Stimulated activated CD4-positive, alpha-beta T cell treated with anti-CD3 and anti-CD28 coated beads, Interleukin-4, amount 100 ng/mL, for 1 hour (primary cell): ENCODE data around the gene ST8SIA2.
A peak's percentile ranks its signal among the peaks of the same experiment; 100 is the strongest.

Experiments used
- DNase-seq: peaks from one replicate; pipeline ENCODE4 v3.0.0-alpha.2; 2020

ST8SIA2 gene

GRCh38 chr15:92393071-92393979 is at the start of gene ST8SIA2:
Gene ST8SIA2, plus strand, starts transcription at chr15:92393881. Its CDS starts 184 bp downstream, at chr15:92394065.
- no peak for DNase-seq

DNA sequence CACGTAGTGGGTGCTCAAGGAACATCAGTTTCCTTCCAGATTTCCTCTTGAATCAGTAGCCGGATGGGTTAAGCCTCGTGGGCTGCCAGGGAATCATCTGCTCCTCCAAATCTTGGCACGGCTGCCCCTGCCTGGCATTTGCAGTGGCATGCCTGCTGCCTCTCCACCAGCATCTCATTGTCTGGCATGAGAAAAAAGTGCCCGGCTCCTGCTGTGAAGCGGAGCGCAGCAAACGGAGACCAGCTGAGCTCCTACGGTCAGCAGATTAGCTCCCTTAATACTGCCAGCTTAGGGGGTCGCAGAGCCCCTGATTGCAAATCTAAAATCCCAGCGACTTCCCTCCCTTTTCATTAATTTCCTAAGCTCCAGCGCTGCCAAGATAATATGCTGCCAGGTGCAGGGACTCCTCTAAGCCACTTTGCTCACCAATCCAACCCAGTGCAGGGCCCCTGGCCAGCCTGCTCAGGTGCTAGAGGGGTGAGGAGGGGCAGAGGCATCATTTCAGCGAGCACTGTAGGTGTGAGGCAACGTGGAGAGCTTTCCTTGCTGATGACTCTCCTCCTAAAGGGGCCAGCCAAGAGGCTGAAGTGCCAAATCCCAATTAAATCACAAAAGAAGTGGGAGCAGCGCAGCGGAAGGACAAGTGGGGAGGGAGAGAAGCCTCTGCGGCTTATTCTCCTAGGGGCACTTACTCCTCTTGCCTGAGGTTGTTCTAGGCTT is 49.6 kb upstream of the ST8SIA2 start:
- no peak for DNase-seq

DNA sequence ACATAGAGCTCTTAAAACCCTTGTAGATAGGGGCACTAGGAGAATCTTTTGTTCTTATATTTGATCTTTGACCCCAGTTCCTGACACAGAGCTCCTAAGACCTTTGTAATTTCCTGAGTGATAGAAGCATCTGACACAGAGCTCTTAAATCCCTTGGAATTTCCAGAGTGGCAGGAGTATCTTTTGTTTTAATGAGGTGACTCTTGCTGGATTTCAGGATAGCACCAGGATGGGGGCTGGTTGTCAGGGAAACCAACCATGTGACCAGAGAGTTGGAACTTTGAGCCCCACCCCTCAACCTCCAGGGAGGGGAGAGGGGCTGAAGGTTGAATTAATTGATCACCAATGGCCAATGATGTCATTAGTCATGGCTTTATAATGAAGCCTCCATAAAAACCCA is 47.6 kb upstream of the ST8SIA2 start:
- DNase-seq = no peak

- no peak for DNase-seq
These were observed 38.4 kb upstream of the ST8SIA2 start for GRCh38 chr15:92355307-92355706.

DNA sequence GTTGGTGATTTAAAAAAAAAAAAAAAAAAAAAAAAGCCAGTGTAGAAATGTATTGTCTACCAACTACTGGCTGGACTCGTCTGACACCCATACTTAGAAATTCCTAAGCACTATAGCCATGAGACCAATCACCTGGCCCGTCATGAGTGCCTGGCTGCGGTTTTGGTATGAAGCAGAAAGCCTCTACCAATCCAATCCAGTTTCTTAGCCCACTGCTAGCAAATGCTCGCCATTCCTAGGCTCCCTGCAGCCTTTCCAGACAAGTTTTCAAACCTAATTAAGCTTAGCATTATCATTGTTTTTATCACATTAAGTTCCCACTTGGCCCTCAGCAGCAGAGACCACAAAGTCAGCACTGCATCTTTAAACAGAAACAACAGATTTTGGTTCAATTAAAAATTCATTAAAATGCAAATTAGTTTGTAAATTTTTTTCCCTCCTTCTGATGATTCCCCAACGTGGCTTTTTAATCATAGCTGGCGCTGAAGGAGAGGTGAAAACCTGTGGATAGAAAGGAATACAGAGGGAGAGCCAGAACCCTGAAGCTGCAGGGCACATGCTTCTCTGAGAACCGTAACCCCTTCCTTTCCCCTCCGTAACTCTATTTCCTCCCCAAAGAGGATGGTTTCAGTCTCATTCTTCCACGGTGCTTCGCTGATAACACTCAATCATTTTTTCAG is 32.2 kb upstream of the ST8SIA2 start:
- no peak for DNase-seq

DNA sequence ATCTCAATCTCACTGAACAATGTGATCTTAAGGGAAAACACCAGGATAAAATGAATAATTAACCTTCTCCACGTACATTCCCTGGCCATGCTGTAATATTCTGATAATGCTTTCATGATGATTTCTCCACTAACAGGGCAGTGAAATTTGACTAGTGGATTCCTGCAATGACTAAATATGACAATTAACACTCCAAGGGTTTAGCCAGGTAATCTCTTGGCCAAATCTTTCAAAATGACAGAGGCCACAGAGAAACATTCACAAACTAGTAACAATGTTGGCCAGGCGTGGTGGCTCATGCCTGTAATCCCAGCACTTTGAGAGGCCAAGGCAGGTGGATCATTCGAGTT is 31.7 kb upstream of the ST8SIA2 start:
- no peak for DNase-seq

- no peak for DNase-seq
These were observed 28.6 kb upstream of the ST8SIA2 start for GRCh38 chr15:92365084-92365483.

DNA sequence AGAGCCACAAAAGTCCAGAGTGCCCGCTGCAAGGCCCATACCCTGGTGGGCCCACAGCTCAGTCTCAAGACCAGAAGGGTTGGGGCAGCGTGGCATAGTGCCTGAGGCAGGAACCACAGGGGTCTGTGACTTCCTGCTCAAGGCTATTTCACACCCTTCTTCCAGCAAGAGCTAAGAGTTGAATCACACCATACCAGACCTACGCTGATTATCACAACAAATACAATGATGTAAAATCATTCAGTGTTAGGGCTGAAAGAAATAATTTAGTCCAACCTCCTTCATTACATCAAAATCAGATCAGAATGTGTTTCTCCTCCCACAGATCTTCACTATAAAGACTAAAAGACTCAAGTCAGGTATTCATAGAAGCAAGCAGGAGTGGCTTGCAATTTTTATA is 27.8 kb upstream of the ST8SIA2 start:
- no peak for DNase-seq

DNA sequence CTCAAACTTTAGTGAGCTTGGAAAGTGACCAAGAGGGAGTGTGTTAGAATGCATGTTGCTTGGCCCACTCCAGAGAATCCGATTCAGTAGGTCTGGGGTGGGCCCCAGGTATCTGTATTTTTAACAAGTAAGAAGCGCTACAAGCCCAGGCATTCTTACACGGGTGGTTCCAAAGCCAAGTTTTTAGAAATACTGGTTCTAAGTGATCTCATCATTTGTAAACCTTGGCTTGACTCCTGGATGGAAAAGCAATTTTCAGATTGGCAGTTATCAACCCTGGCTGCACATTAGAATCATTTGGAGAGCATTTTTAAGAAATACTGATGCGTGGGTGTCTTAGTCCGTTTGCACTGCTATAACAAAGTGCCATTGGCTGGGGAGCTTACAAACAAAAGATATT is 27.3 kb upstream of the ST8SIA2 start:
- DNase-seq = no peak

- no peak for DNase-seq
These were observed 18.6 kb upstream of the ST8SIA2 start for GRCh38 chr15:92375057-92375456.

DNA sequence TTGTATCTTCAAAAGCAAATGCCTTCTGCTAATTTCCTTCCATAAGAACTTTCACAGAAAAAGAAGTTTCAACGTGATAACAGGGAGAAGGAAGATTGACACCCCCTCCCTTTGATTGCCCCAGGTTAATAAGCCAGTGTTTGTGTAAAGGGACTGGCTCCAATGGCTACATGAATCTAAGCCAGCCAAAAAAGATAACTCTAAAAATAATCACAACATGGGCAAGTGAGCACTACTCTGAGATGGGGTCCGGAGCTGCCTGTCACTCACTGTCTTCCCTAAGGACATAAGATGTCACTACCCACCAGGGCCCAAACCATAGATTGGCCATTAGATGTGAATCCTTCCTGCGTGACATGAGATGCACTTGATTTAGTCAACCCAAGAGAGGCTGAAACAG is 17.6 kb upstream of the ST8SIA2 start:
- DNase-seq = no peak

GRCh38 chr15:92377083-92377789 is 16.4 kb upstream of the ST8SIA2 start:
- DNase-seq = no peak

DNA sequence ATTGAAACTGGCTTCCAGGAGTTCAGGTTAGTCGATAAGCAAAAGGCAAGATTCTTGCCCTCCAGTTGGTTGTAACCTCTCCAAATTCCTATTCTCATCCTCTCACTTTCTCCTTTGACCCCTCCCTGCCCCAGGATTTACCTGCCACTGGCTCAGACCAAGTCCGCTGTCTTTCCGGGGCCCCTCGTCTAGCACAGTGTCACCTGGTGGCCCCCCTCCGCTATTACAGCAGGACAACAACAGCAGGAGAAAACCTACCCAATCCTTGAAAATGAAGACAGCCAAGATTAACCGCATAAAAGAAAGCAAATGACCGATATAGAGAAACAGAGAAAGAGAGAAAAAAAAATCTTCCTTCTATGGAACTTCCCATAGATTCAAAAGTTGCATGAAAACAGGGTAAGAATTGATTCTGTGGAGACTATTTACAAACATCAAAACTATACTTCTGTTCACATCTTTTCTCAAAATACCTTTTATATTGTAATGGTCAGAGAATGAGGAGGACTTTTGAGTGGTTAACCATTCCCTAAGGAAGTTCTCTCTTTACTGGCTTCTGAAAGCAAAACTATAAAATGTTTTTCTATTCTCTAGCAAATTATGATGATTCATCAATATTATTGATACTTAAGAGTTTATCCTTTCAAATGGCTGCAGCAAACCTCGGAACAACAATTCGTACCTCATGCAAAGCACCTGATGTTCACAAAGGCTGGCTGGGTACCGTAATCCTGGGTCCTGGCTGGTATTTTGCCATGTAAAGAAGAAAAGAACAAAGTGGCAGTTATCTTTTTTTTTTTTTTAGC is 10.0 kb upstream of the ST8SIA2 start:
- peak; percentile 21 for DNase-seq

DNA sequence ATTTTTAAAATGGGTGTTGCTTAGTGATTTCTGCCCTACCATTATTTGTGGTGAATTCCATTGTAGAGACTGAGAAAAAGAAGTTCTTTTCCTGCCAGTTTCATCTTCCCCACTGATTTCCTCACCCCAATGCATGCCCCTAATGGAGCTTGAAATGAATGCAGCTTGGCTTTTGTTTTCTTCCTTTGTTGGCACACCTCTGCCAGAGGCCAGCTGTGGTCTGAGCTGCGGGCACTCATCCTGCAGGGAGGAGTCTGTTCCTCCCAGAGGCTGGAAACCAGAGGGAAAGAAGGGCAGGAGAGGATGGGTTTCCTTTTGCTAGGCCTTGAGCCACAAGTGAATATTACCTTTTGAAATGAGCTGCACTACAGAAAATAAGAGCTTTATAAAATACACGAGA is 9.3 kb upstream of the ST8SIA2 start:
- no peak for DNase-seq

DNA sequence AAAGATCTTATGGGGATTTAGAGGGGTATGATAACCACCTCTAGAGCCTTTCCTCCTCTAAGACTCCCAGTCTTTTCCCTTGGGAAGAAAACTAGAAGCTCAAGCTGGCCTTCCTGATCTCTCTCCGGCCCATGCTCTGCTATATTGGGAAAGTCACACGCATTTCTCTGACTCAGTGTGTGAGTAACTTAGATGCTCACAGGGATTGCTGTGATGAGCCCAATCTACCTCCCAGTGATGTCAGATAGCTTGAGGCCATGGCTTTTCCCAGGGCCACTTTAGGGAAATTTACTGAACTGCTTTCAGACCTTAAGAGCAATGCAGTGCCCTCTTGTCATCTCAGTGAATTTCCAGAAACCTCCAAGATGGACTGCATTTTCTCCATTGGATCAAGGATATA is 8.6 kb upstream of the ST8SIA2 start:
- no peak for DNase-seq

GRCh38 chr15:92391640-92392039 is 2.0 kb upstream of the ST8SIA2 start:
- no peak for DNase-seq

DNA sequence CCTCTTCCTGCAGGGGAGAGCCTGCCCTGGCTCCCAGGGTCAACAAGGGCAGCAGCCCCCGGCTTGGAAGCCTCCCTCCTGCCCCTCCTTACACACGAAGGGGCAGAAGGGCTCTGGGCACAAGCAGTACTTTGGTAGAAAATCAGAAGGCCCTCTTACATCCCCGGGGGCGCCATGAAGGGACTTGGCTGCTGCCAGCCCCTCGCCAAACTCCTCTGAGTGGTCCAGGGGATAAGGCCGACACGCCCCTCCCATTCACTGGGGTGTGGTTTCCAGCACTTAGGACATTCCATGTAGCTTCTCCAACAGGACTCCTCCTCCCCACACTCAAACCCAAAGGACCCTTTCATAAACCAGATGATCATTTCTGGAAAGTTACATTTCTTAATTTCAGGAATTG is 1.2 kb upstream of the ST8SIA2 start:
- no peak for DNase-seq

- DNase-seq = no peak
These were observed 263 bp downstream of the ST8SIA2 start for GRCh38 chr15:92393980-92394308.

DNA sequence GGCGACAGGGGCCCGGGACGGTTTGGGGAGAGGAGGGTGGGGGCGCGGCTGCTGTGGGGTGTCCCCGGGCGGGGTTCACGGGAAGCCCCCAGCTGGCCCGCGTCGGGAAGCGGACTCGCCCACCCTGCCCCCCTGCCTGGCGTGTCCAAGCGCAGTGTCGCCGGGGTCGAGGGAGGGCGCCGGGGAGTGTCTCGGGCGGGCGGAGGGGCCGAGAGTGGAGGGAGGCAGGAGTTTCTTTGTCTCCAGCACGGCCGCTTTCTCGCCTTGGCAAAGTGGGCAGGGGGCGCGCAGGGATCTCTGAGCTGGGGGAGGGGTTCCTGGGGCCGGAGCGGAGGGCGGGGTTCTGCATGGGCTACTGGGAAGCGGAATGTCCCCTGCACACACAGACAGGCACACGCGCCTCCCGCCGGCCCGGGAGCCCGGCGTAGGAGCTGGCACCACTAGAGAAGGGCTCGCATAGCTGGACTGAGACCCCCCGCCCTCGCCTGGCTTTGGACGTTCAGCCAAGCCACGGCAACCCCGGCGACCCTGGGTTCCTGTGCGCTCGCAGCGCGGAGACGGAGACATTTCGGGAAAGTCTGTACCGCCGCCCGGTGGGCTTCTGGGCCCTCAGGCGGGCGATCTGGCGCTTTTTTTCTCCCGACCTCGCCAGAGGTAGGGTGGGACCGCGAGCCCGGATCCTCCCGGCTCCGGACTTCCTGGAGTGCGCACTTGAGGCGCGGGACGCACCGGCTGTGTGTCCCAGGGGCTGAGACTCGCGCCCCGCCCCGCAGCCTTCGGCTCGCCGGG is 822 bp downstream of the ST8SIA2 start:
- DNase-seq = no peak

DNA sequence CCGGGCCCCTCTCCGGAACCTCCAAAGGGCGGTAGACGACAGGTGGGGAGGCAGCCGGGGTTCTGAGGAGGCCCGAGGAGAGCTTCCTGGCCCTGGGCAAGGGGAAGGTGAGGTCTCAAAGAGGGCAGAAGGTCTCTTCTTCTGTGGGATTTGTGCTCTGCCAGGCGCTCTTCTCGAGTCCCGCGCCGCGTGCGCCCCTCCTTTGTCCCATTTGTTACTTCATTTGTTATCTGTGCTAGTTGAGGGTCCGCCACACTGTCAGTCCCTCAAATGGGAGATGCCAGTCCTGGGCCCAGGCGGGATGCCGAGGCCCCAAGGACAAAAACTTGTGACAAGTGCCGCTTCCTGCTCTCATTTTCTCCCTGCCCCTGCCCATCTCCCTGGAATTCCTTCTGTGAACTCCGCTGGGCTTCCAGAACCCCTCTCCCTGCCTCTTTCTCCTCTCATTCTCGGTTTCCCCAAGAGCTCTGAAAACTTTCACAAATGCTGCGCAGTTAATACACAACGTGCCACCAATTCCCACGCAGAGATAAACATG is 1.5 kb downstream of the ST8SIA2 start:
- DNase-seq = no peak

DNA sequence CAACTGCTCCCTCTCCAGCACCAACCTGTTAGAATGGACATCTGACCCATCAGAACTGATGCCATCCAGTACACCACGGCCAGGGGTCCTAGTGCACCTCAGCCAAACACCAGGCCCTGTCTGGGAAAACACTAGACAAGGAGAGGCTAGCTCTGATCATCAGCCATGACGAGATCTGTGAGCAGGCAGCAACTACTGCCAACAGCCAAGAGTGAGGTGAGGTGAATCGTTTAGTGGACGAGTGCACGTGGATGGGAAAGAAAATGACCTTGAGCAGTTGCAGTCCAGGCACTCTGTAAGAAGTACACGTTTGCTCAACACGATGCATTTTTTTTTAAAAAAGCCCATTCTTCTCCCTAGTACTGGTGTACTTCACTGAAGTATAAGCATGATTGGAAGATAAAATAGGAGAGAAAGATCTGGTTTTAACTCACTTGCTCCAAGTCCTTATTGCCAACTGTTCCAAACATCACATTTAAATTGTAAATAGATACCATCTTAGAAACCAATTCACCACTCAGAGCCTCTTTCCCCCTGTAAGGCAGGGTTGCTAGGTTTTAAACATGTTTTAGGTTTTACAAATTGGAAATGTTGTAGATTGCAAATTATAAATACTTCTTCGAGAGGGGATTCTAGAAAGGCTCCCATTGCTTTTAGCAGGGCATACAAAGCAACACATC is 5.7 kb downstream of the ST8SIA2 start:
- no peak for DNase-seq
